Suprapubic skin (tissue), 4 donors: ENCODE data around the gene ROR2. TPM values are rescaled to one million over a fixed set of nuclear protein-coding genes. Genes with fewer than 3 reads are reported as not detected.

ENCODE experiments used
- DNase-seq, 2 donors: peaks; one replicate each; pipeline ENCODE4 v3.0.0-alpha.2; 2019; ENCODE audit warnings: low spot score in 2 of 2
- H3K27ac ChIP-seq: fragments of 200-600 bp; sonication (generic); one replicate; pipeline ENCODE4 v1.5.1; 2019
- H3K27me3 ChIP-seq: fragments of 200-600 bp; sonication (generic); one replicate; pipeline ENCODE4 v1.5.1; 2019
- H3K36me3 ChIP-seq: fragments of 200-600 bp; sonication (generic); one replicate; pipeline ENCODE4 v1.5.1; 2019
- H3K4me1 ChIP-seq: fragments of 200-600 bp; sonication (generic); one replicate; pipeline ENCODE4 v1.5.1; 2019
- H3K4me3 ChIP-seq: fragments of 200-600 bp; sonication (generic); one replicate; pipeline ENCODE4 v1.5.1; 2019; ENCODE audit warnings: mild to moderate bottlenecking
- H3K9me3 ChIP-seq: fragments of 200-600 bp; sonication (generic); one replicate; pipeline ENCODE4 v1.5.1; 2019
- EP300 ChIP-seq: sonication (generic); formaldehyde crosslinking; IDR thresholded peaks from one replicate; pipeline ENCODE4 v1.6.1; 2017; ENCODE audit warnings: antibody characterized with exemption
- POLR2A ChIP-seq, 2 donors: fragments of 450-650 bp; IDR thresholded peaks; one replicate each; pipeline ENCODE4 v1.6.1; 2017; ENCODE audit warnings: antibody characterized with exemption in 2 of 2, mild to moderate bottlenecking in 2 of 2, moderate library complexity in 2 of 2
- POLR2AphosphoS5 ChIP-seq, 3 donors: sonication (generic); formaldehyde crosslinking; IDR thresholded peaks; one replicate each; pipeline ENCODE4 v1.6.1; 2017; ENCODE audit warnings: antibody characterized with exemption in 3 of 3
- WGBS: methylation state at CpG from one replicate; pipeline ENCODE4 v1.1.5; 2018; 5-methylcytosine and 5-hydroxymethylcytosine counted together
- total RNA-seq, 4 donors: library from RNA; depleted of rRNA; stranded (reverse); fragments of >200 nt; gene quantifications; one replicate each; pipeline ENCODE4 v1.1.0, GENCODE V29; 2016
- TF ChIP-seq, protein P1 (sequence below), 2 donors: fragments of 200-600 bp in 1 of 2; fragments of 450-650 bp in 1 of 2; sonication (generic) in 1 of 2; IDR thresholded peaks; one replicate each; pipeline ENCODE4 v1.5.1; 2016 to 2019; ENCODE audit warnings: antibody characterized with exemption in 2 of 2, mild to moderate bottlenecking in 1 of 2, moderate library complexity in 1 of 2

Gene ROR2
- total RNA-seq, 4 donors from 2014 or later, result 3.3 to 7.3 (median 5.0) TPM

DNA sequence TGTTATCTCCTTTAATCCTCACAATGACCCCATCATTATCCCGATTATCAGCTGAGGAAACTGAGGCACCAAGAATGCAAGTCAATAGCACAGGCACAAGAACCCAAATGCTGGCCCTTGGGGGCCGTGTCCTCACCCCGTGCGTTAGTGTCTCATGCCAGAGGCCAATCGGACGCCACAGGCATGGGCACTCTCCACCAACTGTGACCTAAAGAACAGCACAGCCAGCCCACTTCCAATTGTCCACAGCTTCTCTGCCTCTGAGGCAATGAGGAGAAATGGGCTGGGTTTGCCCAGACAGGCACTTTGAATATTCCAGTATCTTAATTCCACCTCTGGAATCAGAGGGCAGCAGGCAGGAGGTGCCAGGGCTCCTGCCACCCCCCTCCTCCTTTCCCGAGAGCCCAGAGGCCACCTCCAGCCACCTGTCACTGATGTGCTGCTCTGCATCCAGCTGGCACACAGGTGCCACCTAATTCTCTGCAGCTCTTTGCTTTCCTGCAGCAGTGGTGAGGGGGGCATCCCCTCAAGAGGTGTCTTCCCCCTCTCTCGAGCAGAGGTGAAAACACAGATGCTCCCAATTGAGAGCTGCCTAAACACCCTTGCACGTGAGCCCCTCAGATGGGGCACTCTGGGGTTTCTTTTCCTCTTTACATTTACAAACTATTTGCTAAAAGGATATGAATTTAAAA is 107.5 kb downstream of the ROR2 start:
- DNase-seq, result no peak
- 70% methylated on average over 8 of the region's 9 CpGs for WGBS
- no peak for TF ChIP-seq POLR2A (IDR thresholded peaks at IDR 0.05)
- TF ChIP-seq POLR2AphosphoS5 (IDR thresholded peaks at IDR 0.05), result no peak
- no peak for TF ChIP-seq EP300
- TF ChIP-seq, protein P1, sequence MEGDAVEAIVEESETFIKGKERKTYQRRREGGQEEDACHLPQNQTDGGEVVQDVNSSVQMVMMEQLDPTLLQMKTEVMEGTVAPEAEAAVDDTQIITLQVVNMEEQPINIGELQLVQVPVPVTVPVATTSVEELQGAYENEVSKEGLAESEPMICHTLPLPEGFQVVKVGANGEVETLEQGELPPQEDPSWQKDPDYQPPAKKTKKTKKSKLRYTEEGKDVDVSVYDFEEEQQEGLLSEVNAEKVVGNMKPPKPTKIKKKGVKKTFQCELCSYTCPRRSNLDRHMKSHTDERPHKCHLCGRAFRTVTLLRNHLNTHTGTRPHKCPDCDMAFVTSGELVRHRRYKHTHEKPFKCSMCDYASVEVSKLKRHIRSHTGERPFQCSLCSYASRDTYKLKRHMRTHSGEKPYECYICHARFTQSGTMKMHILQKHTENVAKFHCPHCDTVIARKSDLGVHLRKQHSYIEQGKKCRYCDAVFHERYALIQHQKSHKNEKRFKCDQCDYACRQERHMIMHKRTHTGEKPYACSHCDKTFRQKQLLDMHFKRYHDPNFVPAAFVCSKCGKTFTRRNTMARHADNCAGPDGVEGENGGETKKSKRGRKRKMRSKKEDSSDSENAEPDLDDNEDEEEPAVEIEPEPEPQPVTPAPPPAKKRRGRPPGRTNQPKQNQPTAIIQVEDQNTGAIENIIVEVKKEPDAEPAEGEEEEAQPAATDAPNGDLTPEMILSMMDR (IDR thresholded peaks at IDR 0.05), result no peak
- Histone ChIP-seq H3K4me3 (no peak overlapping the region), H3K36me3 (no peaks in the 10 kb centered on the region), H3K4me1 (peaks cover 20% of the 10 kb centered on the region), H3K27me3 (no peaks in the 10 kb centered on the region), H3K27ac (no peak overlapping the region), H3K9me3 (no peaks in the 10 kb centered on the region)

GRCh38 chr9:91841591-91841990 is 108.4 kb downstream of the ROR2 start:
- no peak for DNase-seq
- Histone ChIP-seq H3K4me3 (no peak overlapping the region), H3K9me3 (no peaks in the 10 kb centered on the region), H3K4me1 (peaks cover 15% of the 10 kb centered on the region), H3K27me3 (no peaks in the 10 kb centered on the region), H3K27ac (no peak overlapping the region), H3K36me3 (no peaks in the 10 kb centered on the region)
- 83% methylated on average over 5 of the region's 5 CpGs for WGBS
- TF ChIP-seq POLR2AphosphoS5 (IDR thresholded peaks at IDR 0.05) (no peak), POLR2A (IDR thresholded peaks at IDR 0.05) (no peak), EP300 (no peak)
- TF ChIP-seq, protein P1 (IDR thresholded peaks at IDR 0.05), result no peak

- H3K36me3 ChIP-seq, result no peaks in the 10 kb centered on the region
- TF ChIP-seq EP300 (no peak), POLR2A (IDR thresholded peaks at IDR 0.05) (no peak), POLR2AphosphoS5 (IDR thresholded peaks at IDR 0.05) (no peak)
- TF ChIP-seq, protein P1 (IDR thresholded peaks at IDR 0.05), result no peak
- H3K27me3 ChIP-seq, result no peaks in the 10 kb centered on the region
- no peak overlapping the region for H3K4me3 ChIP-seq
- H3K4me1 ChIP-seq, result peaks cover 15% of the 10 kb centered on the region
- DNase-seq, result no peak
- H3K27ac ChIP-seq, result no peak overlapping the region
- no peaks in the 10 kb centered on the region for H3K9me3 ChIP-seq
- 88% methylated on average over 6 of the region's 6 CpGs for WGBS
Observed at GRCh38 chr9:91840882-91841281, 109.1 kb downstream of the ROR2 start.

DNA sequence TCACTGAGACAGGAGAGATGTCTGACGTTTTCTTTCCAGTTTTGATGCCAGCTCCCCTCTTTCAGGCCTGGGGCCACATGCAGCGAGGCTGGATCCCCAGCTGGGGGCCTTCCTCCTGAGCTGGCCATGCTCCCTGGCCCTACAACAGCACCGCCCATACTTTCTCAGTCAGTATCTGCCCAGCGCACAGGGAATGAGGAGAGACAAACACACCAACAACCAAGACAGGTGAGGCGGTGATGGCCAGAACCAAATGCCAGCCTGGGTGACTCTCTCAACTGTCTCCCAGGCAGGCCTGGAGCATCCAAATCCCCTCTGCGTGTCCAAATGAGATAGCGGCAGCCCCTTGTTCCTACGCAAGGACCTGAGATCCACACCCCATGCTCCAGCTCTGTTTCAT is 109.6 kb downstream of the ROR2 start:
- WGBS, result 88% methylated on average over 8 of the region's 8 CpGs
- DNase-seq, result no peak
- Histone ChIP-seq H3K4me1 (peaks cover 15% of the 10 kb centered on the region), H3K27ac (no peak overlapping the region), H3K27me3 (no peaks in the 10 kb centered on the region), H3K4me3 (no peak overlapping the region), H3K9me3 (no peaks in the 10 kb centered on the region), H3K36me3 (no peaks in the 10 kb centered on the region)
- no peak for TF ChIP-seq POLR2AphosphoS5 (IDR thresholded peaks at IDR 0.05)
- no peak for TF ChIP-seq POLR2A (IDR thresholded peaks at IDR 0.05)
- no peak for TF ChIP-seq EP300
- TF ChIP-seq, protein P1 (IDR thresholded peaks at IDR 0.05), result no peak

DNA sequence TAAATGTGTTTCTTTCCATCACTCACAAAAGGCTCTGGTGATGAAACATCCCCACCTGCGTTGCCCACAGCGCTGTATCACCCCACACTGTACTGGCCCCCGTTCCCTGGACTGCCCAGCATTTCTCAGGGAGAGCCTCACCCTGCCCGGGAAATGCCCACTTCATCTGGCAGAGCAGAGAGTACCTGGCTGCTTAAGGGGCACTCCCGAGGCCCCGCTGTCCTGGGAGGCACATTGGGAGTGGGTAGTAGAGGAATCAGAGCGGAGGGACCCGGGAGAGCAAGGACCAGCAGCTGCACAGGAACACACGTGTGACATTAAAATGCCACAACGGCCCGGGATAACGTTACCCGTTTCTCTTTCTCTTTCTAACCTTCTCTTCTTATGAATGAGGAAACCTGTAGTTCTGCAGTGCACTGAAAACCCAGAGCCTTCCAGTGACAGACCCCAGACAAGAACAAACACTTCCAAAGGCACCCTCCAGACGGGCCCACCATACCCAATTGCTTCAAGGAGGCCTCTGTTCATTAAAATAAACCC is 110.0 kb downstream of the ROR2 start:
- Histone ChIP-seq H3K4me1 (peaks cover 15% of the 10 kb centered on the region), H3K27ac (no peak overlapping the region), H3K4me3 (no peak overlapping the region), H3K27me3 (no peaks in the 10 kb centered on the region), H3K9me3 (no peaks in the 10 kb centered on the region), H3K36me3 (no peaks in the 10 kb centered on the region)
- TF ChIP-seq EP300, result no peak
- TF ChIP-seq, protein P1 (IDR thresholded peaks at IDR 0.05), result no peak
- TF ChIP-seq POLR2AphosphoS5 (IDR thresholded peaks at IDR 0.05), result no peak
- TF ChIP-seq POLR2A (IDR thresholded peaks at IDR 0.05), result no peak
- peak in 1 of 2 donors; percentile 49 for DNase-seq
- WGBS, result 82% methylated on average over 14 of the region's 14 CpGs
